ENCODE results near the gene FPR2. TPM values are rescaled to one million over a fixed set of nuclear protein-coding genes. Genes with fewer than 3 reads are reported as not detected.

Gene FPR2
- total and polyA plus RNA-seq, 9 of the 15 experiments (the other 6 are each of a cell fraction or from before 2014, with no cell fraction given), result 0.03 to 0.15 (median 0.07) TPM; not detected in 6

- in situ Hi-C loops (cut with MboI) (no loop called here), intact Hi-C loops (cut with micrococcal nuclease) (no loop called here)
- ChIA-PET CTCF (ENCODE audit: low intra/inter-chr PET ratio) (no interaction called here), POLR2A (interaction anchor here (0.9 kb wide), 2 partner anchors 32 to 627 kb away, joined by 3 to 4 read pairs; no protein-coding TSS in a partner anchor)
- H2AFZ ChIP-seq (ENCODE audit: low read depth, low read length), result no peak overlapping the region
- H4K20me1 ChIP-seq (replicated peaks; ENCODE audit: control insufficient read depth, insufficient read depth, low read length), result no peaks in the 10 kb centered on the region; the same call in 1 of the 2 replicates
- no peak overlapping the region for H3K4me2 ChIP-seq (ENCODE audit: insufficient read depth, low read length)
- peaks cover 0 to 28% of the 10 kb centered on the region in 2 experiments; a peak in 3 of 5 replicates for H3K27me3 ChIP-seq (ENCODE audit: control insufficient read depth in 2 of 2, insufficient read depth in 2 of 2, low read length in 2 of 2)
- WGBS (ENCODE audit: insufficient coverage, low coverage, missing lambda C conversion rate), result 19% methylated on average over 5 of the region's 5 CpGs
- H3K9ac ChIP-seq (ENCODE audit: insufficient read depth in 1 of 2, low read depth in 2 of 2, low read length in 2 of 2), result no peak overlapping the region
- FAIRE-seq (no peak), ATAC-seq (no peak), DNase-seq (ENCODE audit: extremely low read depth in 1 of 4, low spot score in 3 of 4) (no peak)
- no peaks in the 10 kb centered on the region for H3K9me3 ChIP-seq (replicated peaks; ENCODE audit: control insufficient read depth, insufficient read depth, low read depth, low read length)
- H3K4me1 ChIP-seq (replicated peaks in 1 of 2; ENCODE audit: control insufficient read depth in 2 of 2, insufficient read depth in 2 of 2, low read length in 2 of 2), result peaks cover 7 to 12% of the 10 kb centered on the region in 2 experiments; a peak in 4 of 5 replicates
- H3K27ac ChIP-seq (ENCODE audit: extremely low read depth, low read depth, low read length), result no peak overlapping the region
- H3K4me3 ChIP-seq, result no peak overlapping the region
- no peaks in the 10 kb centered on the region for H3K36me3 ChIP-seq (ENCODE audit: control insufficient read depth, insufficient read depth, low read length)
- no TSS peak for BruUV-seq (replicated peaks)
- no peaks in the 10 kb centered on the region for H3K9me1 ChIP-seq (ENCODE audit: control insufficient read depth, insufficient read depth, low read length)
- no peaks in the 10 kb centered on the region for H3K79me2 ChIP-seq (ENCODE audit: control insufficient read depth, insufficient read depth, low read length)
- TF ChIP-seq ZNF311 (CRISPR knock-in tag; IDR thresholded peaks at IDR 0.05) (no peak), SMARCC2 (IDR thresholded peaks at IDR 0.05; ENCODE audit: low read depth) (no peak), UBTF (IDR thresholded peaks at IDR 0.05; ENCODE audit: borderline replicate concordance in 1 of 2, low read depth in 2 of 2, low read length in 2 of 2) (no peak), ZNF76 (CRISPR knock-in tag; IDR thresholded peaks at IDR 0.05; ENCODE audit: borderline replicate concordance) (no peak), ZNF830 (CRISPR knock-in tag; IDR thresholded peaks at IDR 0.05) (no peak), CTCF (IDR thresholded peaks at IDR 0.05 in 2 of 3, conservative IDR thresholded peaks at IDR 0.05 in 1 of 3; ENCODE audit: insufficient read depth in 2 of 3, low read depth in 1 of 3, low read length in 3 of 3) (no peak), CTCFL (IDR thresholded peaks at IDR 0.05; ENCODE audit: borderline replicate concordance, insufficient read depth, low read depth, low read length, poor library complexity, severe bottlenecking) (no peak), FOXA3 (CRISPR knock-in tag; conservative IDR thresholded peaks at IDR 0.05 in 1 of 2, IDR thresholded peaks at IDR 0.05 in 1 of 2) (no peak), JUND (IDR thresholded peaks at IDR 0.05; ENCODE audit: borderline replicate concordance, low read depth, low read length) (no peak), JUND (tag; IDR thresholded peaks at IDR 0.05; ENCODE audit: borderline replicate concordance, low read depth, low read length) (no peak), THAP7 (CRISPR knock-in tag; IDR thresholded peaks at IDR 0.05) (no peak), HSF4 (CRISPR knock-in tag; IDR thresholded peaks at IDR 0.05; ENCODE audit: borderline replicate concordance) (no peak)
These were observed 20.6 kb upstream of the FPR2 start for GRCh38 chr19:51740356-51740755.

Measured in K562 (cell line).